SJSA1 (cell line): ENCODE data around the gene ADAMTS2. TPM values are rescaled to one million over a fixed set of nuclear protein-coding genes. Genes with fewer than 3 reads are reported as not detected.

Source experiments
- DNase-seq, 2 experiments: peaks; one replicate each; pipeline ENCODE4 v3.0.0-alpha.2; 2015 to 2020; ENCODE audit warnings: low spot score in 2 of 2, low read depth in 1 of 2
- H3K27ac ChIP-seq: fragments of 250-450 bp; sonication (Bioruptor Pico); 2 replicates; pipeline ENCODE4 v1.5.1; 2020; ENCODE audit warnings: mild to moderate bottlenecking, moderate library complexity
- H3K27me3 ChIP-seq: fragments of 250-450 bp; sonication (Bioruptor Pico); replicated peaks from 2 replicates; pipeline ENCODE4 v1.5.1; 2020; ENCODE audit warnings: mild to moderate bottlenecking, moderate library complexity
- H3K36me3 ChIP-seq: fragments of 250-450 bp; sonication (Bioruptor Pico); 2 replicates; pipeline ENCODE4 v1.5.1; 2020; ENCODE audit warnings: mild to moderate bottlenecking
- H3K4me1 ChIP-seq: fragments of 250-450 bp; sonication (Bioruptor Pico); replicated peaks from 2 replicates; pipeline ENCODE4 v1.6.1; 2021; ENCODE audit warnings: mild to moderate bottlenecking
- H3K4me3 ChIP-seq: fragments of 250-450 bp; sonication (Bioruptor Pico); 2 replicates; pipeline ENCODE4 v1.5.1; 2020; ENCODE audit warnings: mild to moderate bottlenecking
- H3K9me3 ChIP-seq: fragments of 250-450 bp; sonication (Bioruptor Pico); replicated peaks from 2 replicates; pipeline ENCODE4 v1.5.1; 2020; ENCODE audit warnings: mild to moderate bottlenecking
- total RNA-seq: library from RNA; depleted of rRNA; stranded (reverse); fragments of >200 nt; shearing (Covaris generic); gene quantifications from 2 replicates; pipeline ENCODE4 v1.2.3, GENCODE V29; 2014; rRNA removed

ADAMTS2 gene
- total RNA-seq, result 1.4 and 4.9 TPM in 2 replicates

DNA sequence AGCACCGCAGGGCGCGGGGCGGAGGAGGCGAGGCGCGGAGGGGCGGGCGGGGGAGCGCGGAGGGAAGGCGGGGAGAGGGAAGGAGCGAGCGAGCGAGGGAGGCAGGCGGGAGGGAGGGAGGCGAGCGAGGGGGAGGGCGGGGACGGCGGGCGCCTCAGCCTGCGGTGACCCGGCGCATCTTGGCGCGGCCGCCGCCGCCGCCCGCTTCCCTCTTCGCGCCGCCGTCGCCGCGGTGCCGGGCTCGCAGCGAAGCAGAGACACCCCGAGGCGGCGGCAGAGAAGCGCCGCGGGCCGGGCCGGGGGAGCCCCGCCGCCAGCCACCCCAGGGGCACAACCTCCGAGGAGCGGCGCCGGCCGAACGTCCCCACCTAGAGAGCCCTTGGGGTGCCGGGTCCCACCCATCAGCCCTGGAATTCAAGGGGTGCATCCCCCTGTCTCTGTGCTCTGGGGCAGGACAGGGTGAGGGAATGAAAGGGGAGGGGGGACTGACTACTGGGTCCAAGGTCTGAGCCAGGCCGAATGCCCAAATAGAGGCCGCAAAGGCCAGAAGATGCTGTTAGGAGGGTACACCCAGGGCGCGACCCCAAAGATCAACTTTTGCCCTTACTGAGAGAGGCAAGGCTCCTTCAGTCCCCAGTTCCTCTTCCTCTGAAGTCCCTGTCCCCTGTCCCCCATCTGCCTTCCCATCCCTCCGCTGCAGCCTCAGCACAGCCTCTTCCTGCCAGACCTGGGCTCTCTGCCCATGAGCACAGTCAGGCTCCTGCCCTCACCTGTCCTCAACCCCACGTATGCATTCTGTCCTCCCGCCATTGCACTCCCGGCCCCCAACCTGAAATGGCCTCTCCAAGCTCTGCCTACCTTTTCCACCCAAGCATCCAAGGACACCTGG lies at the start of gene ADAMTS2:
ADAMTS2 (minus strand) TSS at position 29 of the 889 bp plus-strand sequence. CDS start 133 bp downstream, outside the sequence.
- H3K36me3 ChIP-seq, result no peaks in the 10 kb centered on the region
- H3K9me3 ChIP-seq, result peaks cover 33% of the 10 kb centered on the region
- DNase-seq, result no peak

DNA sequence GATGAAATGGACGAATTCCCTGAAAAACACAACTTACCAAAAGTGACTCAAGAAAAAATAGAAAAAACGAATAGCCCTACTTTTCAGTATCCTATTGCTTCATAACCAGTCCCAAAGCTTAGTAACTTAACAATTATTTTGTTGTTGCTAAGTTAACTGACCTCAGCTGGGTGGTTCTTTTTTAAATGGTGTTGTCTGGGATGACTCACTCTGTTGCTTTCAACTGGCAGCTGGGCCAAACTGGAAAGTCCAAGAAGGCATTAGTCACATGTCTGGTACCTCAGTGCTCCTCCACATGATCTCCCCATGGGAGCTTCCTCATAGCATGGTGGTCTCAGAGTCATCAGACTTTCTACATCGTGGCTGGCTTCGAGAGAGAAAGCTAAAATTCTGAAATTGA lies 47.8 kb upstream of the ADAMTS2 start:
- H3K27me3 ChIP-seq, result no peaks in the 10 kb centered on the region
- H3K4me3 ChIP-seq, result no peak overlapping the region
- H3K27ac ChIP-seq, result peak overlapping the region; percentile 63
- DNase-seq, result peak; percentile 46 to 60
- H3K4me1 ChIP-seq, result peaks cover 8% of the 10 kb centered on the region; the same call in 1 of the 2 replicates
- H3K9me3 ChIP-seq, result peaks cover 24% of the 10 kb centered on the region
- H3K36me3 ChIP-seq, result no peaks in the 10 kb centered on the region

More for the DNA sequence above, at the start of gene ADAMTS2:
- no peak within 1 kb of the TSS for H3K27ac ChIP-seq
- peak within 1 kb of the TSS; percentile 49 for H3K4me3 ChIP-seq
- peaks cover 25% of the 10 kb centered on the region for H3K4me1 ChIP-seq
- no peaks in the 10 kb centered on the region for H3K27me3 ChIP-seq

DNA sequence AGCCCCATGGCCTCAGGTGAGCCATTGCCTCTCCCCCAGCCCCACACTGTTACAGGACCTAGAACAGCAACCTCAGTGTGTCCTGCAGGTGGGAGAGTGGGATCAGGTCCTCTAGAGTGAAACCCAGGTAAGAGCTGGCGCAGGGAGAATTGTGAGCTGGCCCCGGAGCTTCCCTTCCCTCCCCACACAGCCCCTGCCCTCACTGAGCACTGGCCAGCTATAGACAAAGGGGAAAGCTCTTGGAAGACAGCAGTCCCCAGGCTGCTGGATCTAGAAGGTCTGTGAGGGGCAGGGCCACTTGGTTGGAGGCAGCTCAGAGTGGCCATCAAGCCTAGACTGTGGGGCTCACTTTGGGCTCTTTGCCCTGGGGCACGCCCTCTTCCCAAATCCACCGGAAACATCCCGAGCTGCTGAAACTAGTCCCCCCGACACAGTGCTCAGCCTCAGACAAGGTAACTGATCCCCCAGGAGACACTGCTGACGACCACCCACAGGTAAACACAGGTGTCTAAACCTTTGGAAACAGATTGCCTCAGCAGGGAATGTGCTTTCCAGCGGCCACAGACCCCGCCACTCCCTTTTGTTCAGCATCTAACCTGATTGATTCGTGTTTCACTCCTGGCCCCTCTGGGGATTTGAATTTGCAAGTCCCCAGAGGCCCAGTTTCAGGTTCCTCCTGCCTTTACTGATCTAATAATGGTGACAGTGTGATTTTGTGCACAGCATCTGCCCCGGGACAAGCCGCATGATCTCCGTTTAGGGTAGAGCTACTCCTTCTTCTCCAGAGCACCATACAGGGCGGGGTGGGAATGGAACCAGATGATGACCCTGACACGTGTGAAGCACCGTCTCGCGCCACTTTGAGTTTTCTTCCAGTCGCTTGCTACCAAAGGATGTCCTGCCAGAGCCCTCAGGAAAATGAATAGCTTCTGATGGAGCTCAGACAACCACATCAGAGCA lies 42.2 kb upstream of the ADAMTS2 start:
- Histone ChIP-seq H3K9me3 (peaks cover 31% of the 10 kb centered on the region), H3K27me3 (no peaks in the 10 kb centered on the region), H3K4me3 (no peak overlapping the region), H3K36me3 (no peaks in the 10 kb centered on the region), H3K27ac (no peak overlapping the region), H3K4me1 (no peaks in the 10 kb centered on the region)
- DNase-seq, result peak in 1 of 2 experiments; percentile 41

DNA sequence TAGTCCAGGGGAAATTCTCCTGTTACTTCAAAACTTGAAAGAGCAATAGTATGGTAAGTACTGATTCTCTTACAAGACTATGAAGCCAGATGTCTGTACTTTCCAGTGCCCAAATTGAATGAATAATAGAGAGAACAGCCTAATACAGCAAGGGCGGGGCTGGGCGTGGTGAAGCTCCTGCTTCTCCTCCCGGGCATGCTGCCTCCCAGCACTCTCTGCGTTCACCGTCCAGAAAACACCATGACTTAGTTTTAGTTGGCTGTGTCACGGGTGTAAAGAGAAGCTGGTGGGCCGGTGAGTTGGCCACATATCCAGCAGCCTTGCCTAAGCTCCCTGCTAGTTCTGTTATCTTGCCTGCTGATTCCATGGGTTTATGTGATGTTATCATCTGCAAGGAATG lies 40.7 kb upstream of the ADAMTS2 start:
- peak in 1 of 2 experiments; percentile 33 for DNase-seq
- no peaks in the 10 kb centered on the region for H3K36me3 ChIP-seq
- H3K27ac ChIP-seq, result no peak overlapping the region
- H3K4me1 ChIP-seq, result no peaks in the 10 kb centered on the region
- H3K9me3 ChIP-seq, result peaks cover 37% of the 10 kb centered on the region
- no peaks in the 10 kb centered on the region for H3K27me3 ChIP-seq
- H3K4me3 ChIP-seq, result no peak overlapping the region

DNA sequence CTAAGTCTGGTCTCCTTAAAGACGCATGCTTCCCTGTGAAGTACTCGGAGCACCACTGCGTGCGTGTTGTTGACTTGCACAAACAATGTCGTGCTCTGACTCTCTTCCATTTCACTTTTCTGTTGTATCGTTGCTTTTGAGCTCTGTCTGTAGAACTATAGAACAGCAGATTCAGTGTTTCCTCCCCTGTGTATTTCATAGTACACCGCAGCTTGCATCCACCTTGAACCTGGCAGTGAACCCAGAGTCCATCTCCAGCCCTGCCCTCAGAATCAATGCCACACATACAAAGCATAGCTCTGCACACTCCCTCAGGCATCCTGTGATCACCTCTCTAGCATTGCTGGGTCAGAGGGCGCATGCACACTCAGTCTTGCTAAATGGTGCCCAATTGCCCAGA lies 37.2 kb upstream of the ADAMTS2 start:
- H3K27ac ChIP-seq, result no peak overlapping the region
- no peak overlapping the region for H3K4me3 ChIP-seq
- peaks cover 24% of the 10 kb centered on the region for H3K9me3 ChIP-seq
- H3K36me3 ChIP-seq, result no peaks in the 10 kb centered on the region
- H3K4me1 ChIP-seq, result peaks cover 27% of the 10 kb centered on the region
- no peak for DNase-seq
- no peaks in the 10 kb centered on the region for H3K27me3 ChIP-seq

DNA sequence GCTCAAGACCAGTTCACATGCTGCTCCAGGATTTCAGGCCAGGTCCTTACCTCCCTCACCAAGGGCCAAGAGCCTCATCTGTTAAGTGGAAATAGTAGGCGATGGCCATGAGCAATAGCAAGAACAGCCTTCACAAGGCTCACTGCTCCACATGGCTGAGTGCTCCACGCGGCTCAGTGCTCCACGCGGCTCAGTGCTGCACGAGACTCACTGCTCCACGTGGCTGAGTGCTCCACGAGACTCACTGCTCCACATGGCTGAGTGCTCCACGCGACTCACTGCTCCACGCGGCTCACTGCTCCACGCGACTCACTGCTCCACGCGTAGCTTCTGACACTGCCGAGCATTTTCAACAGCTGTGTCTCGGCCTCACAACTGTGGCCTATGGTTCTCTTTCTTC lies 36.4 kb upstream of the ADAMTS2 start:
- Histone ChIP-seq H3K36me3 (no peaks in the 10 kb centered on the region), H3K4me1 (peaks cover 34% of the 10 kb centered on the region), H3K9me3 (peaks cover 22% of the 10 kb centered on the region), H3K4me3 (no peak overlapping the region), H3K27me3 (no peaks in the 10 kb centered on the region), H3K27ac (no peak overlapping the region)
- DNase-seq, result peak in 1 of 2 experiments; percentile 34

- DNase-seq, result peak in 1 of 2 experiments; percentile 44
- peaks cover 34% of the 10 kb centered on the region for H3K4me1 ChIP-seq
- no peak overlapping the region for H3K4me3 ChIP-seq
Observed at GRCh38 chr5:179380211-179381035, 35.2 kb upstream of the ADAMTS2 start.

DNA sequence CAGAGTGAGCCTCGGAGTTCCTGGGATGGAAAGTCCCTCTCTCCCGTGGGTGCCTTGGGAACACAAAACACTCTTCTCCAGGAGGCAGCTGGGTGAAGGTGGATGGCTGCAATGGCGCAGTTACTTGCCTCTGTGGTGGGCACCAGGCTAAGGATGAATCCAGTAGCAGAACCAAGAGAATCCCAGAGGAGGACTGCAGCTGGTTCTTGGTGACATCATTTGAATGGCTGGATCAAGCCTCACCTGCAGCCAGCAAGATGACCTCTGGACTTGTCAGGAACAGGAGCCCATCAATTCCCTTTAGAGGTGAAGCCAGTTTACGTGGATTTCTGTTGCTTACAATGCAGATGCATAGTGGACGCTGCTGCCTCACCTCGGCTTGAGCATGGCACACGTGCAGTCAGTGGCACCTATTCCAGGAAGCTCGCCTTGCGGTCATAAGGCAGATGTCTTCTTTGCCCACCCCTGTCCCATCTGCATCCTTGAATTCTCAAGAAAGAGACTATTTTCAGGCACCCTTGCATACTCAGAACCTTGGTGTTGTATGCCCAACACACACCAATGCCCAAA lies 34.1 kb upstream of the ADAMTS2 start:
- H3K9me3 ChIP-seq, result peaks cover 23% of the 10 kb centered on the region
- peak overlapping the region; percentile 81 for H3K27ac ChIP-seq

More at GRCh38 chr5:179380211-179381035, 35.2 kb upstream of the ADAMTS2 start:
- no peaks in the 10 kb centered on the region for H3K27me3 ChIP-seq
- H3K27ac ChIP-seq, result no peak overlapping the region
- H3K36me3 ChIP-seq, result no peaks in the 10 kb centered on the region
- peaks cover 21% of the 10 kb centered on the region for H3K9me3 ChIP-seq

DNA sequence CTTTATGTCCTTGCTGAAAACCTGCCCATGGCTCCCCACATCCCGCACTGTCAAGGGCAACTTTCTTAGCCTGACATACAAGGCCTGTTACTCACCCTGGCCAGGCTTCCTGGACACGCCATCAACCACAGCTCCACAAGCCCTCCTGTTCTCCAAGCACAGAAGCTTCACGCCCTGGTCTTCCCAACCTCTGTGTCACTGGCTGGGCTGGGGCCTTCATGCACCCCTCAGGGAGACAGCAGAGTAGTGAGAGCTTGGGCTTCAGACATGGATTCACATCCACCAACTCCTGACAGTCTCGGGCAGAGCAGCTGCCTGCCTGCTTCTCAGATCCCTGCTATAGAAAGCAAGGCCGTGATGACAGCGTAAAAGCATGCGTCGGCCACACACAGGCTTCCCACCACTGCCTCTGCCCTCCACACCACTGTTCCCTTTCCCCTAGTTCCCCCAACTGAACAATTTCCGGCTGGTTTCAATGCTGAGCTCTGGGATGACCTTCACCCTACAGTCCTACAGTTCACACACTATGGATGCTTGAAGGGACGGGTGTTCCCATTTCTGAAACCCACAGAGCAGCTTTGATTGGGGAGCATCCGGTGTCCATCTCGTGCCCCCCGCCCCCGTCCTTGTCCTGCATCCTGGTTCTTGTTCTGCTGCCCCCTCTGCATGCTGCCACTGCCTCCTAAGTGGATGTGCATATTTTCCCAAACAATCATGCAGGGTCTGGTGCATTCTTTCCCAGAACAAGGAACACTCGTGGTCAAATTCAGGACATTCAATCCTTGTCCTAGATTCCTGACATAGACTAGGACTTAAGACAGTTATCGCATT lies 33.4 kb upstream of the ADAMTS2 start:
- Histone ChIP-seq H3K4me3 (peak overlapping the region; percentile 16), H3K4me1 (peaks cover 34% of the 10 kb centered on the region), H3K27me3 (no peaks in the 10 kb centered on the region), H3K9me3 (peaks cover 28% of the 10 kb centered on the region), H3K36me3 (no peaks in the 10 kb centered on the region), H3K27ac (peak overlapping the region; percentile 81)
- peak; percentile 66 to 71 for DNase-seq

More for the DNA sequence above, 34.1 kb upstream of the ADAMTS2 start:
- peak in 1 of 2 experiments; percentile 26 for DNase-seq
- no peaks in the 10 kb centered on the region for H3K36me3 ChIP-seq
- no peaks in the 10 kb centered on the region for H3K27me3 ChIP-seq
- H3K4me3 ChIP-seq, result no peak overlapping the region
- peaks cover 34% of the 10 kb centered on the region for H3K4me1 ChIP-seq

DNA sequence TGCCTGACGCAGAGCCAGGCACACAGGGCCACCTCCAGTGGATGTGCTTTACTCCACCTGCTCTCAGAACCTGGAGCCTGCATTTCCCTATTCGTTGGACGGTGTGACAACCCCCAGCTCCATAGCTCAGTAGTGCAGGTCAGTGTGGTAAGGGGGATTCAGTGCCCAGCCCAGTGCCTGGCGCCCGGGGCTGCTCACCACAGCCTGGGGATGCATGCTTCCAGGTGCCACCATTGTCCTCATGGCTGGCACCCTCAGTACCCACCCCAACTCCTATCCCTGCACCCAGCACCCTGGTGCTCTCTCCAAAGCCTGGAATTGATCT lies 32.8 kb upstream of the ADAMTS2 start:
- H3K4me3 ChIP-seq, result peak overlapping the region; percentile 16
- H3K27me3 ChIP-seq, result no peaks in the 10 kb centered on the region
- DNase-seq, result peak in 1 of 2 experiments; percentile 38
- no peaks in the 10 kb centered on the region for H3K36me3 ChIP-seq
- peak overlapping the region; percentile 81 for H3K27ac ChIP-seq
- peaks cover 34% of the 10 kb centered on the region for H3K4me1 ChIP-seq
- H3K9me3 ChIP-seq, result peaks cover 33% of the 10 kb centered on the region

GRCh38 chr5:179377421-179378115 lies 32.3 kb upstream of the ADAMTS2 start:
- no peaks in the 10 kb centered on the region for H3K36me3 ChIP-seq
- H3K9me3 ChIP-seq, result peaks cover 35% of the 10 kb centered on the region
- peak overlapping the region; percentile 81 for H3K27ac ChIP-seq
- peaks cover 34% of the 10 kb centered on the region for H3K4me1 ChIP-seq
- no peaks in the 10 kb centered on the region for H3K27me3 ChIP-seq
- peak overlapping the region; percentile 16 for H3K4me3 ChIP-seq
- peak in 1 of 2 experiments; percentile 43 for DNase-seq
